Adrenal gland (tissue), 5 donors: ENCODE results near the gene FXYD1.
"Not testable (repeated sequence)": the region's sequence is repeated elsewhere in the genome, so short reads cannot be mapped to it uniquely, and the experiment has no call there.

Source experiments
- POLR2A ChIP-seq, 2 donors: fragments of 450-650 bp; IDR thresholded peaks; one replicate each; pipeline ENCODE4 v1.6.1; 2017; ENCODE audit warnings: antibody characterized with exemption in 2 of 2, mild to moderate bottlenecking in 2 of 2, moderate library complexity in 1 of 2
- TF ChIP-seq, protein P1 (sequence below), 6 experiments: fragments of 450-650 bp in 4 of 6; fragments of 200-600 bp in 2 of 6; sonication (generic) in 1 of 6; IDR thresholded peaks; 1 replicate in 5 of 6; 2 replicates in 1 of 6; pipeline versions ENCODE4 v1.5.1 to v1.8.0; 2016 to 2021; ENCODE audit warnings: antibody characterized with exemption in 6 of 6, mild to moderate bottlenecking in 2 of 6, moderate library complexity in 1 of 6
- donor health status: DM: no; HTN: no; CAD: no.

- TF ChIP-seq, protein P1, sequence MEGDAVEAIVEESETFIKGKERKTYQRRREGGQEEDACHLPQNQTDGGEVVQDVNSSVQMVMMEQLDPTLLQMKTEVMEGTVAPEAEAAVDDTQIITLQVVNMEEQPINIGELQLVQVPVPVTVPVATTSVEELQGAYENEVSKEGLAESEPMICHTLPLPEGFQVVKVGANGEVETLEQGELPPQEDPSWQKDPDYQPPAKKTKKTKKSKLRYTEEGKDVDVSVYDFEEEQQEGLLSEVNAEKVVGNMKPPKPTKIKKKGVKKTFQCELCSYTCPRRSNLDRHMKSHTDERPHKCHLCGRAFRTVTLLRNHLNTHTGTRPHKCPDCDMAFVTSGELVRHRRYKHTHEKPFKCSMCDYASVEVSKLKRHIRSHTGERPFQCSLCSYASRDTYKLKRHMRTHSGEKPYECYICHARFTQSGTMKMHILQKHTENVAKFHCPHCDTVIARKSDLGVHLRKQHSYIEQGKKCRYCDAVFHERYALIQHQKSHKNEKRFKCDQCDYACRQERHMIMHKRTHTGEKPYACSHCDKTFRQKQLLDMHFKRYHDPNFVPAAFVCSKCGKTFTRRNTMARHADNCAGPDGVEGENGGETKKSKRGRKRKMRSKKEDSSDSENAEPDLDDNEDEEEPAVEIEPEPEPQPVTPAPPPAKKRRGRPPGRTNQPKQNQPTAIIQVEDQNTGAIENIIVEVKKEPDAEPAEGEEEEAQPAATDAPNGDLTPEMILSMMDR (IDR thresholded peaks at IDR 0.05), result not testable (repeated sequence)
- not testable (repeated sequence) for TF ChIP-seq POLR2A (IDR thresholded peaks at IDR 0.05)
Observed at GRCh38 chr19:35153129-35153522, 14.5 kb downstream of the FXYD1 start.
